ENCODE measurements around the gene SLC1A2.

Gene SLC1A2

DNA sequence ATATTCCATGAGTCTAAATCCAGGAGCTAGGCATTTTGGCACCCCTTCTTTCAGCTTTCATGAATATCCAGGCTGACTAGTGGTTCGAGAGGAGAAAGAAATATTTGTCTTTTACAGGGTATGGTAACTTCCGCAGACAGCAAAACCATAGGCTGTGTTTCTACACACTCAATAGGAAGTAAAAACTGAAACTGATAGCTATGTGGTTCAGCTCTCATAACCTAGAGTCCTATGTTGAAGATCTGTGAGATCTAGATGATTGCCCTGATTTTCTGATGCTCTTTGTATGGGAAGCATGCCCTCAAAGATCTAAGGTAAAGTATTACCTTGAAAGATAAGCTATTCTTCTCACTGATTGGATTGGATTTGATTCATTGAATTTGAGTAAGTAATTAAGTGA lies 162.1 kb downstream of the SLC1A2 start:
- Histone ChIP-seq H3K79me2 (ENCODE audit: control insufficient read depth, insufficient read depth, low read length, poor library complexity) (no peaks in the 10 kb centered on the region), H2BK5ac (ENCODE audit: low read depth, low read length, poor library complexity) (no peak overlapping the region), H3K4me2 (ENCODE audit: low read length) (no peak overlapping the region), H2AFZ (ENCODE audit: insufficient read depth, low read length, poor library complexity) (no peak overlapping the region), H4K8ac (ENCODE audit: low read depth, low read length) (no peak overlapping the region), H2BK12ac (ENCODE audit: low read length) (no peak overlapping the region), H3K27ac (ENCODE audit: low read depth, low read length) (no peak overlapping the region), H3K9ac (ENCODE audit: low read length) (no peak overlapping the region), H3K14ac (ENCODE audit: low read length) (no peak overlapping the region), H3K27me3 (ENCODE audit: insufficient read depth, low read length) (no peaks in the 10 kb centered on the region), H3K4me1 (ENCODE audit: control insufficient read depth in 1 of 2, insufficient read depth in 2 of 2, low read length in 2 of 2) (no peaks in the 10 kb centered on the region), H2AK5ac (ENCODE audit: low read length) (no peak overlapping the region), H3K36me3 (ENCODE audit: control insufficient read depth in 1 of 2, insufficient read depth in 2 of 2, low read length in 2 of 2) (no peaks in the 10 kb centered on the region), H4K12ac (ENCODE audit: low read depth, low read length) (no peak overlapping the region), H4K91ac (ENCODE audit: low read depth, low read length) (no peak overlapping the region), H3K4ac (ENCODE audit: low read depth, low read length) (no peak overlapping the region), H3K23ac (ENCODE audit: low read length) (no peak overlapping the region), H3K18ac (ENCODE audit: low read length) (no peak overlapping the region), H3K4me3 (ENCODE audit: low read depth, low read length) (no peak overlapping the region), H2BK120ac (ENCODE audit: insufficient read depth, low read length, poor library complexity) (no peak overlapping the region), H3K79me1 (ENCODE audit: low read length) (no peaks in the 10 kb centered on the region), H3K9me3 (ENCODE audit: insufficient read depth, low read depth, low read length) (no peaks in the 10 kb centered on the region)
- no peak for DNase-seq
- WGBS (ENCODE audit: extremely low coverage, insufficient coverage, insufficient read length), result no CpG with 5 or more reads among the region's 2 CpGs

DNA sequence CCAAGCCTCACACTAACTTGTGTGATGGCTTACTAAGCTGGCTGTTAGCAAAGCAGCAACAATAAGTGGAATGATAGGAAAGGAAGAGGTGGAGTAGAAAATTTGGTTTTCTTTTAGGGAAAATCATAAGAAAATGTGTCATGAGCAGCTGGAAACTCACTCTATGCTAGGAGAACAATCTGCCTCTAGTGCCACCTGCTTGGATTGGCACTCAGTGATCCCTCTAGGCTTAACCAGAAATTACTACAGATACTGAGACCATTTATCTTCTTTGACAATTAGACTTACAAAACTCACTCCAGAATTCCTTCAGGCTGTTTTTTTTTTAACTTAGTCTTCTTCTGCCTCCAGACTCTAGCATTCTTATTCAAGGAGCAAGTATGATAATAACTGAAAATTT lies 163.1 kb downstream of the SLC1A2 start:
- no peak overlapping the region for H2BK12ac ChIP-seq (ENCODE audit: low read length)
- no peak overlapping the region for H4K91ac ChIP-seq (ENCODE audit: low read depth, low read length)
- no peak overlapping the region for H4K12ac ChIP-seq (ENCODE audit: low read depth, low read length)
- no peak overlapping the region for H2BK120ac ChIP-seq (ENCODE audit: insufficient read depth, low read length, poor library complexity)
- no peak overlapping the region for H2AK5ac ChIP-seq (ENCODE audit: low read length)
- H3K79me1 ChIP-seq (ENCODE audit: low read length), result no peaks in the 10 kb centered on the region
- H4K8ac ChIP-seq (ENCODE audit: low read depth, low read length), result no peak overlapping the region
- no peaks in the 10 kb centered on the region for H3K9me3 ChIP-seq (ENCODE audit: insufficient read depth, low read depth, low read length)
- H3K79me2 ChIP-seq (ENCODE audit: control insufficient read depth, insufficient read depth, low read length, poor library complexity), result no peaks in the 10 kb centered on the region
- no peaks in the 10 kb centered on the region for H3K4me1 ChIP-seq (ENCODE audit: control insufficient read depth in 1 of 2, insufficient read depth in 2 of 2, low read length in 2 of 2)
- no peaks in the 10 kb centered on the region for H3K36me3 ChIP-seq (ENCODE audit: control insufficient read depth in 1 of 2, insufficient read depth in 2 of 2, low read length in 2 of 2)
- H3K27me3 ChIP-seq (ENCODE audit: insufficient read depth, low read length), result no peaks in the 10 kb centered on the region
- H3K9ac ChIP-seq (ENCODE audit: low read length), result no peak overlapping the region
- H3K23ac ChIP-seq (ENCODE audit: low read length), result no peak overlapping the region
- H3K18ac ChIP-seq (ENCODE audit: low read length), result no peak overlapping the region
- H3K4me3 ChIP-seq (ENCODE audit: low read depth, low read length), result no peak overlapping the region
- H3K4ac ChIP-seq (ENCODE audit: low read depth, low read length), result no peak overlapping the region
- H3K14ac ChIP-seq (ENCODE audit: low read length), result no peak overlapping the region
- no peak overlapping the region for H2AFZ ChIP-seq (ENCODE audit: insufficient read depth, low read length, poor library complexity)
- H3K27ac ChIP-seq (ENCODE audit: low read depth, low read length), result no peak overlapping the region
- no peak overlapping the region for H3K4me2 ChIP-seq (ENCODE audit: low read length)
- no peak overlapping the region for H2BK5ac ChIP-seq (ENCODE audit: low read depth, low read length, poor library complexity)
- DNase-seq, result no peak

DNA sequence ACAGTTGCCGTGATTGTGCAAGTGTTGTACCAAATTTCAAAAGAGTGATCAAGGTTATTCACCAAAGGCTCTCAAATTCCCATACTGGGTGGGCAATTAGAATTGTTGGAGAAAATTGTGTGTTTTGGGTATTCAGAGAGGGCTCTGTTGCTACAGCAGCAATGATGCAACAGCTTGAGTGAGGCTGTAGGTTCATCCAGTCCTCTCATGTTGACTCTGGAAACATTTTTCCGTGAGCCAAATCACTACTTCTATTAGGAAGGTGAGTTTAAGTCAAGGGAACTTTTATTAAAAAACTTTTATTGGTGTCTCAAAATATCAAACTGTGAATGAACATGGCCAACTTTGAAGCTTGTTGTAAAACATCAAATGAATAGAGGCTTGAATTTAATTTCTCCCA lies 163.8 kb downstream of the SLC1A2 start:
- Histone ChIP-seq H2AK5ac (ENCODE audit: low read length) (no peak overlapping the region), H3K18ac (ENCODE audit: low read length) (no peak overlapping the region), H3K79me2 (ENCODE audit: control insufficient read depth, insufficient read depth, low read length, poor library complexity) (no peaks in the 10 kb centered on the region), H3K79me1 (ENCODE audit: low read length) (no peaks in the 10 kb centered on the region), H3K14ac (ENCODE audit: low read length) (no peak overlapping the region), H3K23ac (ENCODE audit: low read length) (no peak overlapping the region), H2AFZ (ENCODE audit: insufficient read depth, low read length, poor library complexity) (no peak overlapping the region), H2BK120ac (ENCODE audit: insufficient read depth, low read length, poor library complexity) (no peak overlapping the region), H3K27me3 (ENCODE audit: insufficient read depth, low read length) (no peaks in the 10 kb centered on the region), H3K36me3 (ENCODE audit: control insufficient read depth in 1 of 2, insufficient read depth in 2 of 2, low read length in 2 of 2) (no peaks in the 10 kb centered on the region), H3K9ac (ENCODE audit: low read length) (no peak overlapping the region), H3K4me1 (ENCODE audit: control insufficient read depth in 1 of 2, insufficient read depth in 2 of 2, low read length in 2 of 2) (no peaks in the 10 kb centered on the region), H4K91ac (ENCODE audit: low read depth, low read length) (no peak overlapping the region), H2BK12ac (ENCODE audit: low read length) (no peak overlapping the region), H3K4me3 (ENCODE audit: low read depth, low read length) (no peak overlapping the region), H2BK5ac (ENCODE audit: low read depth, low read length, poor library complexity) (no peak overlapping the region), H4K8ac (ENCODE audit: low read depth, low read length) (no peak overlapping the region), H3K4ac (ENCODE audit: low read depth, low read length) (no peak overlapping the region), H3K4me2 (ENCODE audit: low read length) (no peak overlapping the region), H3K27ac (ENCODE audit: low read depth, low read length) (no peak overlapping the region), H3K9me3 (ENCODE audit: insufficient read depth, low read depth, low read length) (no peaks in the 10 kb centered on the region), H4K12ac (ENCODE audit: low read depth, low read length) (no peak overlapping the region)
- DNase-seq, result no peak
- WGBS (ENCODE audit: extremely low coverage, insufficient coverage, insufficient read length), result no CpG with 5 or more reads among the region's 2 CpGs

GRCh38 chr11:35253237-35253636 lies 166.1 kb downstream of the SLC1A2 start:
- no peak overlapping the region for H4K12ac ChIP-seq (ENCODE audit: low read depth, low read length)
- H3K4me3 ChIP-seq (ENCODE audit: low read depth, low read length), result no peak overlapping the region
- no peak overlapping the region for H4K8ac ChIP-seq (ENCODE audit: low read depth, low read length)
- no peak overlapping the region for H2AK5ac ChIP-seq (ENCODE audit: low read length)
- H3K79me2 ChIP-seq (ENCODE audit: control insufficient read depth, insufficient read depth, low read length, poor library complexity), result no peaks in the 10 kb centered on the region
- no peak overlapping the region for H2AFZ ChIP-seq (ENCODE audit: insufficient read depth, low read length, poor library complexity)
- no peak overlapping the region for H2BK12ac ChIP-seq (ENCODE audit: low read length)
- H3K9me3 ChIP-seq (ENCODE audit: insufficient read depth, low read depth, low read length), result peaks cover 2% of the 10 kb centered on the region
- no peak overlapping the region for H2BK120ac ChIP-seq (ENCODE audit: insufficient read depth, low read length, poor library complexity)
- H3K27me3 ChIP-seq (ENCODE audit: insufficient read depth, low read length), result no peaks in the 10 kb centered on the region
- H3K14ac ChIP-seq (ENCODE audit: low read length), result no peak overlapping the region
- H3K4me1 ChIP-seq (ENCODE audit: control insufficient read depth in 1 of 2, insufficient read depth in 2 of 2, low read length in 2 of 2), result no peaks in the 10 kb centered on the region
- no peak overlapping the region for H3K4me2 ChIP-seq (ENCODE audit: low read length)
- H4K91ac ChIP-seq (ENCODE audit: low read depth, low read length), result no peak overlapping the region
- no peak for DNase-seq
- H3K27ac ChIP-seq (ENCODE audit: low read depth, low read length), result no peak overlapping the region
- no peak overlapping the region for H3K18ac ChIP-seq (ENCODE audit: low read length)
- no peaks in the 10 kb centered on the region for H3K79me1 ChIP-seq (ENCODE audit: low read length)
- H3K9ac ChIP-seq (ENCODE audit: low read length), result no peak overlapping the region
- H3K36me3 ChIP-seq (ENCODE audit: control insufficient read depth in 1 of 2, insufficient read depth in 2 of 2, low read length in 2 of 2), result no peaks in the 10 kb centered on the region
- no peak overlapping the region for H3K23ac ChIP-seq (ENCODE audit: low read length)
- H3K4ac ChIP-seq (ENCODE audit: low read depth, low read length), result no peak overlapping the region
- no peak overlapping the region for H2BK5ac ChIP-seq (ENCODE audit: low read depth, low read length, poor library complexity)

- H3K9me3 ChIP-seq (ENCODE audit: insufficient read depth, low read depth, low read length), result peaks cover 2% of the 10 kb centered on the region
- no peak overlapping the region for H4K91ac ChIP-seq (ENCODE audit: low read depth, low read length)
- no peak overlapping the region for H2AFZ ChIP-seq (ENCODE audit: insufficient read depth, low read length, poor library complexity)
- no peak overlapping the region for H2BK5ac ChIP-seq (ENCODE audit: low read depth, low read length, poor library complexity)
- H3K27me3 ChIP-seq (ENCODE audit: insufficient read depth, low read length), result no peaks in the 10 kb centered on the region
- H3K79me1 ChIP-seq (ENCODE audit: low read length), result no peaks in the 10 kb centered on the region
- H3K18ac ChIP-seq (ENCODE audit: low read length), result no peak overlapping the region
- H2BK120ac ChIP-seq (ENCODE audit: insufficient read depth, low read length, poor library complexity), result no peak overlapping the region
- H2AK5ac ChIP-seq (ENCODE audit: low read length), result no peak overlapping the region
- H3K4me3 ChIP-seq (ENCODE audit: low read depth, low read length), result no peak overlapping the region
- H3K36me3 ChIP-seq (ENCODE audit: control insufficient read depth in 1 of 2, insufficient read depth in 2 of 2, low read length in 2 of 2), result no peaks in the 10 kb centered on the region
- no peak overlapping the region for H4K8ac ChIP-seq (ENCODE audit: low read depth, low read length)
- DNase-seq, result no peak
- no peak overlapping the region for H3K27ac ChIP-seq (ENCODE audit: low read depth, low read length)
- no peak overlapping the region for H4K12ac ChIP-seq (ENCODE audit: low read depth, low read length)
- no peak overlapping the region for H3K9ac ChIP-seq (ENCODE audit: low read length)
- H3K4ac ChIP-seq (ENCODE audit: low read depth, low read length), result no peak overlapping the region
- peaks cover 0 to 3% of the 10 kb centered on the region in 2 experiments for H3K4me1 ChIP-seq (ENCODE audit: control insufficient read depth in 1 of 2, insufficient read depth in 2 of 2, low read length in 2 of 2)
- H2BK12ac ChIP-seq (ENCODE audit: low read length), result no peak overlapping the region
- H3K79me2 ChIP-seq (ENCODE audit: control insufficient read depth, insufficient read depth, low read length, poor library complexity), result no peaks in the 10 kb centered on the region
- no peak overlapping the region for H3K4me2 ChIP-seq (ENCODE audit: low read length)
- H3K14ac ChIP-seq (ENCODE audit: low read length), result no peak overlapping the region
- H3K23ac ChIP-seq (ENCODE audit: low read length), result no peak overlapping the region
These were observed 168.7 kb downstream of the SLC1A2 start for GRCh38 chr11:35250621-35251020.

Measured in trophoblast cell (in vitro differentiated cells and primary cell).